Measurements from ENCODE around the gene PTPRN2.

The PTPRN2 gene

GRCh38 chr7:157684909-157685429 is 902.7 kb downstream of the PTPRN2 start:
- no peak for ATAC-seq (replicated peaks; ENCODE audit: extremely low read depth, poor library complexity, severe bottlenecking)
- Mint-ChIP-seq H3K9me3 (no peaks in the 10 kb centered on the region), H3K36me3 (ENCODE audit: insufficient read depth) (no peaks in the 10 kb centered on the region), H3K27me3 (peaks cover 71% of the 10 kb centered on the region), H3K4me3 (no peak overlapping the region), H3K4me1 (peaks cover 11% of the 10 kb centered on the region), H3K27ac (ENCODE audit: low read depth) (no peak overlapping the region)
- no peak for DNase-seq (ENCODE audit: low spot score in 2 of 2)

- Mint-ChIP-seq H3K9me3 (no peaks in the 10 kb centered on the region), H3K27ac (ENCODE audit: low read depth) (no peak overlapping the region), H3K4me3 (peak overlapping the region; percentile 40), H3K27me3 (peaks cover 78% of the 10 kb centered on the region), H3K36me3 (ENCODE audit: insufficient read depth) (no peaks in the 10 kb centered on the region), H3K4me1 (peaks cover 11% of the 10 kb centered on the region)
- DNase-seq (ENCODE audit: low spot score in 2 of 2) (no peak), ATAC-seq (replicated peaks; ENCODE audit: extremely low read depth, poor library complexity, severe bottlenecking) (no peak)
These were observed 903.3 kb downstream of the PTPRN2 start for GRCh38 chr7:157684157-157684908.

- peak overlapping the region; percentile 40 for H3K4me3 Mint-ChIP-seq
- H3K9me3 Mint-ChIP-seq: no peaks in the 10 kb centered on the region
- no peak for ATAC-seq (replicated peaks; ENCODE audit: extremely low read depth, poor library complexity, severe bottlenecking)
- no peak overlapping the region for H3K27ac Mint-ChIP-seq (ENCODE audit: low read depth)
- H3K27me3 Mint-ChIP-seq: peaks cover 84% of the 10 kb centered on the region
- DNase-seq (ENCODE audit: low spot score in 2 of 2): no peak
- peaks cover 11% of the 10 kb centered on the region for H3K4me1 Mint-ChIP-seq
- no peaks in the 10 kb centered on the region for H3K36me3 Mint-ChIP-seq (ENCODE audit: insufficient read depth)
These were observed 903.9 kb downstream of the PTPRN2 start for GRCh38 chr7:157683747-157684156.

GRCh38 chr7:157682946-157683746 is 904.5 kb downstream of the PTPRN2 start:
- no peak for DNase-seq (ENCODE audit: low spot score in 2 of 2)
- H3K4me3 Mint-ChIP-seq: no peak overlapping the region
- H3K4me1 Mint-ChIP-seq: peaks cover 11% of the 10 kb centered on the region
- H3K27me3 Mint-ChIP-seq: peaks cover 85% of the 10 kb centered on the region
- H3K36me3 Mint-ChIP-seq (ENCODE audit: insufficient read depth): no peaks in the 10 kb centered on the region
- H3K9me3 Mint-ChIP-seq: no peaks in the 10 kb centered on the region
- H3K27ac Mint-ChIP-seq (ENCODE audit: low read depth): no peak overlapping the region
- no peak for ATAC-seq (replicated peaks; ENCODE audit: extremely low read depth, poor library complexity, severe bottlenecking)

- H3K4me3 Mint-ChIP-seq: no peak overlapping the region
These were observed 905.3 kb downstream of the PTPRN2 start for GRCh38 chr7:157682064-157682945.

GRCh38 chr7:157679607-157680006 is 908.0 kb downstream of the PTPRN2 start:
- Mint-ChIP-seq H3K4me1 (peaks cover 11% of the 10 kb centered on the region), H3K4me3 (no peak overlapping the region), H3K27ac (ENCODE audit: low read depth) (no peak overlapping the region), H3K36me3 (ENCODE audit: insufficient read depth) (no peaks in the 10 kb centered on the region), H3K9me3 (no peaks in the 10 kb centered on the region), H3K27me3 (peaks cover 97% of the 10 kb centered on the region)
- DNase-seq (ENCODE audit: low spot score in 2 of 2) (no peak), ATAC-seq (replicated peaks; ENCODE audit: extremely low read depth, poor library complexity, severe bottlenecking) (no peak)

More at GRCh38 chr7:157682064-157682945, 905.3 kb downstream of the PTPRN2 start:
- no peak overlapping the region for H3K27ac Mint-ChIP-seq (ENCODE audit: low read depth)
- H3K27me3 Mint-ChIP-seq: peaks cover 85% of the 10 kb centered on the region
- ATAC-seq (replicated peaks; ENCODE audit: extremely low read depth, poor library complexity, severe bottlenecking): no peak
- H3K9me3 Mint-ChIP-seq: no peaks in the 10 kb centered on the region
- no peaks in the 10 kb centered on the region for H3K36me3 Mint-ChIP-seq (ENCODE audit: insufficient read depth)
- H3K4me1 Mint-ChIP-seq: peaks cover 11% of the 10 kb centered on the region
- DNase-seq (ENCODE audit: low spot score in 2 of 2): no peak

- no peak overlapping the region for H3K4me3 Mint-ChIP-seq
- peaks cover 100% of the 10 kb centered on the region for H3K27me3 Mint-ChIP-seq
- H3K36me3 Mint-ChIP-seq (ENCODE audit: insufficient read depth): no peaks in the 10 kb centered on the region
- H3K9me3 Mint-ChIP-seq: no peaks in the 10 kb centered on the region
- peaks cover 6% of the 10 kb centered on the region for H3K4me1 Mint-ChIP-seq
- H3K27ac Mint-ChIP-seq (ENCODE audit: low read depth): no peak overlapping the region
- ATAC-seq (replicated peaks; ENCODE audit: extremely low read depth, poor library complexity, severe bottlenecking) (no peak), DNase-seq (ENCODE audit: low spot score in 2 of 2) (no peak)
These were observed 909.1 kb downstream of the PTPRN2 start for GRCh38 chr7:157678501-157678900.

GRCh38 chr7:157676456-157677255 is 911.0 kb downstream of the PTPRN2 start:
- Mint-ChIP-seq H3K27me3 (peaks cover 100% of the 10 kb centered on the region), H3K4me1 (peaks cover 6% of the 10 kb centered on the region), H3K9me3 (no peaks in the 10 kb centered on the region), H3K36me3 (ENCODE audit: insufficient read depth) (no peaks in the 10 kb centered on the region), H3K27ac (ENCODE audit: low read depth) (no peak overlapping the region), H3K4me3 (no peak overlapping the region)
- DNase-seq (ENCODE audit: low spot score in 2 of 2) (no peak), ATAC-seq (replicated peaks; ENCODE audit: extremely low read depth, poor library complexity, severe bottlenecking) (no peak)

- Mint-ChIP-seq H3K27me3 (peaks cover 100% of the 10 kb centered on the region), H3K4me1 (peaks cover 6% of the 10 kb centered on the region), H3K36me3 (ENCODE audit: insufficient read depth) (no peaks in the 10 kb centered on the region), H3K4me3 (no peak overlapping the region), H3K27ac (ENCODE audit: low read depth) (no peak overlapping the region), H3K9me3 (no peaks in the 10 kb centered on the region)
- ATAC-seq (replicated peaks; ENCODE audit: extremely low read depth, poor library complexity, severe bottlenecking) (no peak), DNase-seq (ENCODE audit: low spot score in 2 of 2) (no peak)
These were observed 911.6 kb downstream of the PTPRN2 start for GRCh38 chr7:157676001-157676400.

GRCh38 chr7:157675427-157675927 is 912.1 kb downstream of the PTPRN2 start:
- Mint-ChIP-seq H3K27me3 (peaks cover 100% of the 10 kb centered on the region), H3K4me1 (peaks cover 6% of the 10 kb centered on the region), H3K9me3 (no peaks in the 10 kb centered on the region), H3K36me3 (ENCODE audit: insufficient read depth) (no peaks in the 10 kb centered on the region), H3K27ac (ENCODE audit: low read depth) (no peak overlapping the region), H3K4me3 (no peak overlapping the region)
- DNase-seq (ENCODE audit: low spot score in 2 of 2) (no peak), ATAC-seq (replicated peaks; ENCODE audit: extremely low read depth, poor library complexity, severe bottlenecking) (no peak)

GRCh38 chr7:157674715-157675426 is 912.8 kb downstream of the PTPRN2 start:
- Mint-ChIP-seq H3K4me1 (peaks cover 6% of the 10 kb centered on the region), H3K36me3 (ENCODE audit: insufficient read depth) (no peaks in the 10 kb centered on the region), H3K27ac (ENCODE audit: low read depth) (no peak overlapping the region), H3K27me3 (peaks cover 100% of the 10 kb centered on the region), H3K9me3 (no peaks in the 10 kb centered on the region), H3K4me3 (no peak overlapping the region)
- DNase-seq (ENCODE audit: low spot score in 2 of 2) (no peak), ATAC-seq (replicated peaks; ENCODE audit: extremely low read depth, poor library complexity, severe bottlenecking) (no peak)

Data from central memory CD8-positive, alpha-beta T cell (primary cell).